ENCODE data around the gene STK38. TPM values are rescaled to one million over a fixed set of nuclear protein-coding genes. Genes with fewer than 3 reads are reported as not detected.
A peak's percentile ranks its signal among the peaks of the same experiment; 100 is the strongest.

The STK38 gene
- total RNA-seq = 35.0 TPM
- long read RNA-seq, transcript STK38-201 (14 exons, 3,576 nt) = major isoform, 22 of 93 reads
- long read RNA-seq, partial matches to known transcripts = 7 of 93 reads
- long read RNA-seq, other reads (novel, unspliced or antisense) = 64 of 93 reads

DNA sequence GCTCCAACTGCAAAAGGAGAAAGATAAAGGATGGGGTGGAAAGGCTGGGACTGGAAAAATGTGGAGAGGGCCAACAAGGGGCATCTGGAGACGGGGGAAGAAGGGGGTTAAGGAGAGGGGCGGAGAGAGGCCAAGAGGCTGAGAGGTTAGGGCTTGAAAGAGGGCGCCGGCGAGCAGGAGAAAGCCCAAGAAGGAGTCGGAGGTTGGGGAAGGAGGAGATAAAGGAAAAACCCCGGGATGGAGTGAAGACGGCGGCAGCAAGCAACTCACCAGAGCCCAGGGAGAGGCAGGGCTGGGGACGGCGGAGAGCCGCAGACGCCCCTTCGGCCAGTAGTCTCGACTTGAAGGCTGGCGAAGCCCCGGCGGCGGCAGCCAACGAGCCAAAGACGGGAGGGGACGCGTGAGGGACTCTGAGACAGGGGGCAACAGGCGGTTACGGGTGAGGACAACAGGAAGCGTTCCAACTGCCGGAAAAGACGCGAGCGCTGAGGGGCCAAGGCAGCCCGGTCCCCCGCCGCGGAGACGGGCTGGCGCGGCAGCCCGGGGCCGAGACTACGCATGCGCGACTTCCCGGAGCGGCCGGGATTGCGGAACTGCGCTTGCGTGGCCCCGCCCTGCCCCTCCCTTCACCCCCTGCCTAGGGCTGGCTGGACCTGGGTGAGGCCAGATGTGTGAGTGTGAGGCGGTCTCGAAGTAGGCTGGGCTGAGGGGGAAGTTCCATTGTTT, at the start of gene STK38:
Gene STK38 (minus strand): TSS at position 560 of the 726 bp plus-strand sequence. CDS start 7,277 bp downstream, outside the sequence.
- ATAC-seq (peak; percentile 97 to 99), DNase-seq (peak; percentile 93)
- H3K27me3 ChIP-seq (ENCODE audit: low read depth) = no peaks in the 10 kb centered on the region
- no peaks in the 10 kb centered on the region for H3K9me3 ChIP-seq
- no peaks in the 10 kb centered on the region for H3K36me3 ChIP-seq
- TF ChIP-seq, protein P1, sequence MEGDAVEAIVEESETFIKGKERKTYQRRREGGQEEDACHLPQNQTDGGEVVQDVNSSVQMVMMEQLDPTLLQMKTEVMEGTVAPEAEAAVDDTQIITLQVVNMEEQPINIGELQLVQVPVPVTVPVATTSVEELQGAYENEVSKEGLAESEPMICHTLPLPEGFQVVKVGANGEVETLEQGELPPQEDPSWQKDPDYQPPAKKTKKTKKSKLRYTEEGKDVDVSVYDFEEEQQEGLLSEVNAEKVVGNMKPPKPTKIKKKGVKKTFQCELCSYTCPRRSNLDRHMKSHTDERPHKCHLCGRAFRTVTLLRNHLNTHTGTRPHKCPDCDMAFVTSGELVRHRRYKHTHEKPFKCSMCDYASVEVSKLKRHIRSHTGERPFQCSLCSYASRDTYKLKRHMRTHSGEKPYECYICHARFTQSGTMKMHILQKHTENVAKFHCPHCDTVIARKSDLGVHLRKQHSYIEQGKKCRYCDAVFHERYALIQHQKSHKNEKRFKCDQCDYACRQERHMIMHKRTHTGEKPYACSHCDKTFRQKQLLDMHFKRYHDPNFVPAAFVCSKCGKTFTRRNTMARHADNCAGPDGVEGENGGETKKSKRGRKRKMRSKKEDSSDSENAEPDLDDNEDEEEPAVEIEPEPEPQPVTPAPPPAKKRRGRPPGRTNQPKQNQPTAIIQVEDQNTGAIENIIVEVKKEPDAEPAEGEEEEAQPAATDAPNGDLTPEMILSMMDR (IDR thresholded peaks at IDR 0.05) = no peak
- intact Hi-C loops (cut with DNase I) = no loop called here
- peak within 1 kb of the TSS; percentile 95 for H3K27ac ChIP-seq
- peak within 1 kb of the TSS; percentile 94 for H3K4me3 ChIP-seq
- H3K4me1 ChIP-seq = peaks cover 45% of the 10 kb centered on the region

DNA sequence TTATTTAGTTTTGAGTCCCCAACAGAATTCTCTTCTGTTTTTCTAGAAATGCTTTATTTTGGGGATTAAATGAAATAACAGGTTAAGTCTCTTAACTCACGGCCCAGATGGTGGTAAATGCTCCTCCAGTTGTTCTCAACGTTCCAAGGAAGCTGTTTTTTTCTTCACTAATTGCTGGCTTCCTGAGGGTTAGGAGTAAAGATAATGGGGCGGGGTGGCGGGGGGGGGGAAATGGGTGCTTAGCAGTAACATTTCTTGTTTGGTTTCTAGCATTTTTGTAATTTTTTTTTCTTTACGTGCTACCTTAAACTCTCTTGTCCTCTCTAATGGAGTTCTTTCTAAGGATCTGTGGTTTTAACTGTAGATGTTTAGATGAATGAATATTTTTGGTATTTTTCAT, 49.1 kb upstream of the STK38 start:
- TF ChIP-seq, protein P1 (IDR thresholded peaks at IDR 0.05) = no peak
- peak overlapping the region; percentile 82 for H3K4me3 ChIP-seq
- H3K27ac ChIP-seq = peak overlapping the region; percentile 98
- no peaks in the 10 kb centered on the region for H3K27me3 ChIP-seq (ENCODE audit: low read depth)
- H3K4me1 ChIP-seq = peaks cover 57% of the 10 kb centered on the region
- ATAC-seq (no peak), DNase-seq (no peak)
- intact Hi-C loops (cut with DNase I) = no loop called here
- H3K9me3 ChIP-seq = no peaks in the 10 kb centered on the region
- H3K36me3 ChIP-seq = peaks cover 49% of the 10 kb centered on the region

DNA sequence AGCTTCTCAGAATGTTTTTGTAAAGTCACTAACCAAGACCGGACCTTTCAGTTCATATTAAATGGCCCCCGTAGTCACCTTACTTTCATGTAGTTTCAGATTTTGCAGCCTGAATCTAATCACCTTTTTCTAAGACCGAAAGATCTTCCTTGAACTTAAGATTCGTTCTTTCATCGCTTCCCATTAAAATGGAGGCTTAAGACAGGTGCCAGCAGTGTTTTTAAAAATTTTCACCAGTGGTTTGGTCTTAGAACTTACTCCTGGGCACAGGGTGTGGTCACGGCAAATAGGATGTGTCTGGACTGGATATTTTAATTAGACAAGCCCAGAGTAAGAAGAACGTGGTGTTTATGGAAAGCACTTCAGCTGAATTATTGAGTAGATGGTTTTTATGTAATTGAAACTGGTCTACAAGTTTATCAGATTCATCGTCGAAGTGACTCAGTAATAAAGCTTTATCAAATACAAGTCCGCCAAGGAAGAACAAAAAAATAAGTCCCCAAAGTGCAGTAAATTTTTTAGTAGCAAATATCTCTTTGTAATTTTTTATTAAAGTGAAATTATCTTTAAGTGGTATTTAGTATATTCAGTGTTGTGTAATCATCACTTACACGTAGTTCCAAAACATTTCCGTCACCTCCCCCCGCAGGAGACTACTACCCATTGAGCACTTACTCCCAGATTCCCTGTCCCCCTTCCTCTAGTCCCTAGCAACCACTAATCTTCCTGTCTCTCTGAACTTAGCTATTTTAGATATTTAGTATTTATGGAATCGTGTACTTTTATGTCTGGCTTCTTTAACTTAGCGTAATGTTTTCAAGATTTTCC, 47.8 kb upstream of the STK38 start:
- Histone ChIP-seq H3K9me3 (no peaks in the 10 kb centered on the region), H3K27me3 (ENCODE audit: low read depth) (no peaks in the 10 kb centered on the region), H3K36me3 (peaks cover 36% of the 10 kb centered on the region), H3K4me3 (peak overlapping the region; percentile 82), H3K27ac (peak overlapping the region; percentile 98), H3K4me1 (peaks cover 44% of the 10 kb centered on the region)
- intact Hi-C loops (cut with DNase I) = no loop called here
- peak in 1 of 2 donors; percentile 59 for ATAC-seq
- no peak for DNase-seq
- TF ChIP-seq, protein P1 (IDR thresholded peaks at IDR 0.05) = no peak

DNA sequence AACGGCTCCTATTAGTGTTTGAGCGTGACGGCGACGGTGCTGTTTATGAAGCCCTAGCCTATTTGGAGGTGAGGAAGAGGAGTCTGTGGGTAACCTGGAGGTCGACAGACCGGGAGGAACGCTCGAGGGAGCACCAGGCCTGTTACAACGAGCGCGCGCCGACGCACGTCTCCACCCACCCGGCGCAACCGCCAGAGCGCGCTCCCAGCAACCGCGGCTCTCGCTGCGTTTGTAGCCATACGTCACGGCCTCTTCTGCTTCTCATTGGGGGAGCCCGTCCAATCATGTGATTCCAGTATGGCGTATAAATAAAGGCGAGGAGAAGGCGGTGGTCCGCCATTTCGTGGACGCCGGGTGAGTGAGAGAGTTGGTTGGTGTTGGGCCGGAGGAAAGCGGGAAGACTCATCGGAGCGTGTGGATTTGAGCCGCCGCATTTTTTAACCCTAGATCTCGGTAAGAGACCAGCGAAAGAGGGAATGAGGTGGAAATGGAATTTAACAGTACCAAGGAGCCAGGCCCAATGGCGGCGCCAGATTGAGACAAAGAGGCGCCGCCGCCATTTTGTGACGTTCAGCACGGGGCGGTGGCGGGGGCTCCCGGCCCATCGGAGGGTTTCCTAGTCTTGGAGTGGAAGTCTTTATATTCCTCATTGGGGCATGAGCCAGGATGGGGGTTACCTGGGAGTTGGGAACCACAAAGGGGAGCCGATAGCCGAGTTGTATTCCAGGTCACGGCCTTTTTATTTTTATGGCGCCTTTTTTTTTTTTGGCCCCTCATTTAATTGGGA, 46.9 kb upstream of the STK38 start, which contains the start of gene SRSF3:
Gene SRSF3 (plus strand): TSS at position 334 of the 787 bp plus-strand sequence. CDS start 2,401 bp downstream, outside the sequence.
- TF ChIP-seq, protein P1 (IDR thresholded peaks at IDR 0.05) = peak; percentile 63
- Histone ChIP-seq H3K27ac (peak within 1 kb of the TSS; percentile 98), H3K9me3 (no peaks in the 10 kb centered on the region), H3K4me3 (peak within 1 kb of the TSS; percentile 82), H3K4me1 (peaks cover 36% of the 10 kb centered on the region), H3K36me3 (peaks cover 28% of the 10 kb centered on the region), H3K27me3 (ENCODE audit: low read depth) (no peaks in the 10 kb centered on the region)
- intact Hi-C loops (cut with DNase I) = no loop called here
- peak; percentile 98 to 99 for ATAC-seq
- peak; percentile 97 for DNase-seq

DNA sequence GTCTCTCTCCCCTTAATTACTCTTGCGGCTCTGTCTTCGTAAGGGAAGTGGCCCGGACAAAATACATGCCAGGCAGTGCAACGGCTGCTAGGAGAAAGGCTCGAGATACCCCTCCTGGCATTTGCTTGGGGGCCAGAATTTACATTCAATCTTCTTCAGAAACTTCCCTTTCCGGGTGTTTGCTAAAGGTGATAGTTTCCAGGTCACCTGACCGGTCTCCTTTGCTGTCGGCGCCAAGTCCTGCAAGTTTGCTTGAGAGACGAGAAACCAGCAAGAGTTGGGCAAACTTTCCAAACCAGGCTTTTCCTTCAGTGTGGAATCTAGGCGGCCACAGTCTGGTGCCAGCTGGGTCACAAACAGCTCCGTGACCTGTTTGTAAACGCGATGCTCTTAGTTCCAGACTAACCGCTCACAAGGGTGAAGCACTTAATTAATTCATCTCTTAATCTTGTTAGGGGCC, 46.3 kb upstream of the STK38 start:
- peak overlapping the region; percentile 82 for H3K4me3 ChIP-seq
- peaks cover 29% of the 10 kb centered on the region for H3K4me1 ChIP-seq
- H3K9me3 ChIP-seq = no peaks in the 10 kb centered on the region
- H3K27me3 ChIP-seq (ENCODE audit: low read depth) = no peaks in the 10 kb centered on the region
- H3K27ac ChIP-seq = peak overlapping the region; percentile 98
- intact Hi-C loops (cut with DNase I) = no loop called here
- TF ChIP-seq, protein P1 (IDR thresholded peaks at IDR 0.05) = no peak
- peaks cover 22% of the 10 kb centered on the region for H3K36me3 ChIP-seq
- ATAC-seq = peak; percentile 40 to 55
- DNase-seq = peak; percentile 70
